GM23338 (cell line): Measurements from ENCODE around the gene RABGAP1L. TPM values are rescaled to one million over a fixed set of nuclear protein-coding genes. Genes with fewer than 3 reads are reported as not detected.

Source experiments
- ATAC-seq: fragments of 200-7000 bp; cut with Tn5 transposase; 3 replicates; pipeline ENCODE4 v1.9.1; 2020
- DNase-seq: peaks from one replicate; pipeline ENCODE4 v3.0.0-alpha.2; 2015; ENCODE audit warnings: low spot score
- H2AFZ ChIP-seq: fragments of 200-600 bp; sonication (generic); 2 replicates; pipeline ENCODE4 v1.8.0; 2016; ENCODE audit warnings: antibody characterized with exemption, mild to moderate bottlenecking, moderate library complexity
- H3F3A ChIP-seq: fragments of 200-600 bp; sonication (generic); replicated peaks from 2 replicates; pipeline ENCODE4 v1.8.0; 2017; ENCODE audit warnings: antibody characterized with exemption, mixed run types, low read depth
- H3K27ac ChIP-seq: fragments of 200-600 bp; sonication (generic); 2 replicates; pipeline ENCODE4 v1.6.1; 2016; ENCODE audit warnings: low read depth
- H3K27me3 ChIP-seq: fragments of 200-600 bp; sonication (generic); 2 replicates; pipeline ENCODE4 v1.8.0; 2016; ENCODE audit warnings: mild to moderate bottlenecking, mixed run types, moderate library complexity; ENCODE audit not compliant: insufficient read depth
- H3K36me3 ChIP-seq: fragments of 200-600 bp; sonication (generic); 2 replicates; pipeline ENCODE4 v1.8.0; 2016; ENCODE audit warnings: mild to moderate bottlenecking; ENCODE audit not compliant: insufficient read depth
- H3K4me1 ChIP-seq: fragments of 200-600 bp; sonication (generic); 2 replicates; pipeline ENCODE4 v1.8.0; 2016; ENCODE audit warnings: mild to moderate bottlenecking, moderate library complexity; ENCODE audit not compliant: insufficient read depth
- H3K4me2 ChIP-seq: fragments of 200-600 bp; sonication (generic); 2 replicates; pipeline ENCODE4 v1.7.1; 2017; ENCODE audit warnings: mixed run types
- H3K4me3 ChIP-seq: fragments of 200-600 bp; sonication (generic); 2 replicates; pipeline ENCODE4 v1.6.1; 2016; ENCODE audit warnings: mixed run types
- H3K79me2 ChIP-seq: fragments of 200-600 bp; sonication (generic); replicated peaks from 2 replicates; pipeline ENCODE4 v1.8.0; 2017; ENCODE audit warnings: mild to moderate bottlenecking; ENCODE audit not compliant: insufficient read depth
- H3K9me2 ChIP-seq: fragments of 200-600 bp; sonication (generic); 2 replicates; pipeline ENCODE4 v1.8.0; 2017; ENCODE audit not compliant: insufficient read depth
- H4K20me1 ChIP-seq: fragments of 200-600 bp; sonication (generic); replicated peaks from 2 replicates; pipeline ENCODE4 v1.8.0; 2017; ENCODE audit warnings: mild to moderate bottlenecking; ENCODE audit not compliant: insufficient read depth
- H3K27ac Mint-ChIP-seq: 2 replicates; pipeline ENCODE4 v1.8.0; 2020; ENCODE audit warnings: inconsistent platforms, mild to moderate bottlenecking, moderate library complexity, mixed read lengths
- H3K27me3 Mint-ChIP-seq: 3 replicates; pipeline ENCODE4 v1.8.0; 2022; ENCODE audit warnings: low read depth, mild to moderate bottlenecking, moderate library complexity, mixed read lengths, inconsistent platforms; ENCODE audit not compliant: insufficient read depth, poor library complexity
- H3K36me3 Mint-ChIP-seq: 3 replicates; pipeline ENCODE4 v1.8.0; 2021; ENCODE audit warnings: low read depth, mild to moderate bottlenecking, inconsistent platforms, moderate library complexity, mixed read lengths
- H3K4me1 Mint-ChIP-seq: 3 replicates; pipeline ENCODE4 v1.8.0; 2020; ENCODE audit warnings: mild to moderate bottlenecking, inconsistent platforms, mixed read lengths
- H3K4me3 Mint-ChIP-seq: 3 replicates; pipeline ENCODE4 v1.8.0; 2021; ENCODE audit warnings: moderate library complexity, mild to moderate bottlenecking, inconsistent platforms, mixed read lengths
- H3K9me3 Mint-ChIP-seq: 3 replicates; pipeline ENCODE4 v1.8.0; 2020; ENCODE audit warnings: moderate library complexity, mild to moderate bottlenecking, inconsistent platforms, mixed read lengths
- CTCF ChIP-seq, 2 experiments: fragments of 200-600 bp in 1 of 2; sonication (generic) in 1 of 2; conservative IDR thresholded peaks; 2 replicates each; pipeline versions ENCODE4 v1.5.1 to v1.6.1; 2016 to 2017; ENCODE audit warnings: antibody characterized with exemption in 2 of 2, low read depth in 2 of 2, mild to moderate bottlenecking in 2 of 2, moderate library complexity in 1 of 2
- ETS1 ChIP-seq: IDR thresholded peaks from 2 replicates; pipeline ENCODE4 v1.6.1; 2016; ENCODE audit warnings: antibody characterized with exemption
- EZH2phosphoT487 ChIP-seq: fragments of 200-600 bp; sonication (generic); IDR thresholded peaks from one replicate; pipeline ENCODE4 v1.8.1; 2018; ENCODE audit warnings: antibody characterized with exemption; ENCODE audit not compliant: unreplicated experiment
- NANOG ChIP-seq: IDR thresholded peaks from 2 replicates; pipeline ENCODE4 v1.6.1; 2016; ENCODE audit warnings: antibody characterized with exemption, borderline replicate concordance
- POLR2AphosphoS5 ChIP-seq: IDR thresholded peaks from 2 replicates; pipeline ENCODE4 v1.6.1; 2016; ENCODE audit warnings: antibody characterized with exemption, low read depth
- STAT1 ChIP-seq: IDR thresholded peaks from one replicate; pipeline ENCODE4 v1.6.1; 2016; ENCODE audit warnings: antibody characterized with exemption; ENCODE audit not compliant: unreplicated experiment
- ZNF114 ChIP-seq: fragments of 250-450 bp; sonication (Bioruptor Pico); IDR thresholded peaks from 2 replicates; pipeline ENCODE4 v1.5.0; 2020; ENCODE audit warnings: mild to moderate bottlenecking, moderate library complexity
- ZNF462 ChIP-seq: fragments of 250-450 bp; sonication (Bioruptor Pico); IDR thresholded peaks from 2 replicates; pipeline ENCODE4 v1.5.0; 2020; ENCODE audit warnings: mild to moderate bottlenecking, moderate library complexity
- polyA plus RNA-seq: library from polyadenylated mRNA; unstranded; fragments of >200 nt; fragmentation: Nextera tagmentation; extraction: Ambion mirVana; gene quantifications from 2 replicates; pipeline ENCODE4 v1.2.1, GENCODE V29; 2016
- total RNA-seq: library from RNA; depleted of rRNA; stranded (reverse); fragments of >200 nt; shearing (Covaris generic); gene quantifications from 2 replicates; pipeline ENCODE4 v1.2.3, GENCODE V29; 2014

The RABGAP1L gene
- total and polyA plus RNA-seq, 2 experiments from 2014 or later: 83.2 to 136 TPM

- TF ChIP-seq NANOG: no peak
- TF ChIP-seq ZNF114: no peak
- TF ChIP-seq CTCF (conservative IDR thresholded peaks at IDR 0.05; ENCODE audit: low read depth in 2 of 2): no peak
These were observed 755.7 kb downstream of the RABGAP1L start (continued) for GRCh38 chr1:174914991-174915390.

- H3K27me3 ChIP-seq: no peaks in the 10 kb centered on the region
- peaks cover 3% of the 10 kb centered on the region; the same call in 1 of the 3 replicates for H3K9me3 Mint-ChIP-seq
- no peaks in the 10 kb centered on the region for H3K27me3 Mint-ChIP-seq
- DNase-seq (no peak), ATAC-seq (no peak)
- H3K4me3 ChIP-seq: no peak overlapping the region
- H3K79me2 ChIP-seq: peaks cover 100% of the 10 kb centered on the region
- peaks cover 56% of the 10 kb centered on the region for H3K36me3 Mint-ChIP-seq
- no peaks in the 10 kb centered on the region for H3K9me2 ChIP-seq
- no peak overlapping the region for H3K4me2 ChIP-seq
- no peak overlapping the region for H3K4me3 Mint-ChIP-seq
- H3K27ac Mint-ChIP-seq: no peak overlapping the region
- H3K27ac ChIP-seq: peak overlapping the region; percentile 73
- H2AFZ ChIP-seq: no peak overlapping the region
- H3K4me1 ChIP-seq: 0 out of 2 replicates have a peak, but pooled peaks cover under 1% of the 10 kb centered on the region
- H3K4me1 Mint-ChIP-seq: peaks cover 3% of the 10 kb centered on the region; the same call in 1 of the 3 replicates
- H3F3A ChIP-seq: peaks cover 3% of the 10 kb centered on the region; the same call in 1 of the 2 replicates
- no peak for TF ChIP-seq STAT1
- no peak for TF ChIP-seq ZNF114
- H4K20me1 ChIP-seq: peaks cover 64% of the 10 kb centered on the region
- peaks cover 17% of the 10 kb centered on the region; the same call in 1 of the 2 replicates for H3K36me3 ChIP-seq
These were observed 757.5 kb downstream of the RABGAP1L start for GRCh38 chr1:174916846-174917245.

- Mint-ChIP-seq H3K27ac (no peak overlapping the region), H3K4me1 (peaks cover 5% of the 10 kb centered on the region), H3K9me3 (peaks cover 3% of the 10 kb centered on the region; the same call in 1 of the 3 replicates), H3K4me3 (no peak overlapping the region), H3K36me3 (peaks cover 70% of the 10 kb centered on the region), H3K27me3 (peaks cover 3% of the 10 kb centered on the region)
- Histone ChIP-seq H3F3A (peaks cover 9% of the 10 kb centered on the region; the same call in 1 of the 2 replicates), H3K4me2 (no peak overlapping the region), H3K9me2 (no peaks in the 10 kb centered on the region), H3K27me3 (no peaks in the 10 kb centered on the region), H3K27ac (no peak overlapping the region; the same call in 1 of the 2 replicates), H3K4me3 (no peak overlapping the region), H3K4me1 (no peaks in the 10 kb centered on the region), H3K36me3 (peaks cover 17% of the 10 kb centered on the region; the same call in 1 of the 2 replicates), H4K20me1 (peaks cover 64% of the 10 kb centered on the region), H2AFZ (no peak overlapping the region), H3K79me2 (peaks cover 99% of the 10 kb centered on the region)
- DNase-seq (no peak), ATAC-seq (no peak)
- TF ChIP-seq ZNF462 (CRISPR knock-in tag) (no peak), POLR2AphosphoS5 (no peak), CTCF (conservative IDR thresholded peaks at IDR 0.05; ENCODE audit: low read depth in 2 of 2) (no peak), ETS1 (no peak), EZH2phosphoT487 (no peak), STAT1 (no peak)
These were observed 760.8 kb downstream of the RABGAP1L start for GRCh38 chr1:174920093-174920492.
